GM18498 (cell line): ENCODE measurements around the gene TTC21B.
A peak's percentile ranks its signal among the peaks of the same experiment; 100 is the strongest.
"Not testable (repeated sequence)": the region's sequence is repeated elsewhere in the genome, so short reads cannot be mapped to it uniquely, and the experiment has no call there.

ENCODE experiments used
- ATAC-seq: cut with Tn5 transposase; IDR thresholded peaks from one replicate; pipeline ENCODE4 v1.9.1; 2021; ENCODE audit warnings: mild to moderate bottlenecking, moderate library complexity; ENCODE audit not compliant: unreplicated experiment

TTC21B gene

GRCh38 chr2:165953655-165954606 lies at the start of gene TTC21B:
Gene TTC21B, minus strand, starts transcription at chr2:165953776. Its CDS starts 71 bp downstream, at chr2:165953705.
- ATAC-seq, result peak; percentile 98

DNA sequence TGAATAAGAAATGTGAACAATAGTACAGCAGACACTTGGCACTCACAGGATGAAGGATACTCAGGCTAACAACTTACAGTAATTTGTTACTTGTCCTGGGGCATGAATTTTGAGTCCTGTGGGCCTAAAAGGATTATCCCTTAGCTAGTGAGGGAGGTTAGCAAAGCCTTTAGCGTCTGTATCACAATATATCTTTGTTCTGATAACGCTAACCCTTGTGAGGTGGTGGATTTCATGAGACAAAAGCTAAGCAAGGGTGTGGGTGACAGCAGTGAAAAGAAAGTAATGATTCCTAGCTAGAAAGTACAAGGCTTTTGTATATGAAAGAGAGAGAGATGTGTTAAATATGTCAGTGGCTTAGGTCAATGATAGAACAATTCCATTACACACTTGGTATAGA lies 46.8 kb upstream of the TTC21B start:
- ATAC-seq, result no peak

DNA sequence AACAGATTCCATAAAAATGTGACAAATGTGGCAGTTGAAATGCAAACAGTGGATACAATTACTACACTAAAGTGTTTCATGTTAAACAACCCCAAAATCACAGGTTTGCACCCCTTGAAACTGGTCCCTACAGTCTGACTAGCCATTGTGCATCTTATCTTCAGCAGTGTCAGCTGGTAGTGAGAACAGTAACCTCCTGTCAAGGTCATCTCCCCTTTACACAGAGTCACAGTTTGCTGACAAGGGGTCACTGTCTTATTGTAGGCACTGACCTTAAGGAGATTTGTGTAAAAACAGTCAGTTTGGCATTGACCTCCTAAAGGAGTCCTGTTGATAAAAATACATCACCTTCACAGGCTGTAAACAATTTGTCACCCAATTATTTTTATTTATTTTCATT lies 37.3 kb upstream of the TTC21B start:
- no peak for ATAC-seq

DNA sequence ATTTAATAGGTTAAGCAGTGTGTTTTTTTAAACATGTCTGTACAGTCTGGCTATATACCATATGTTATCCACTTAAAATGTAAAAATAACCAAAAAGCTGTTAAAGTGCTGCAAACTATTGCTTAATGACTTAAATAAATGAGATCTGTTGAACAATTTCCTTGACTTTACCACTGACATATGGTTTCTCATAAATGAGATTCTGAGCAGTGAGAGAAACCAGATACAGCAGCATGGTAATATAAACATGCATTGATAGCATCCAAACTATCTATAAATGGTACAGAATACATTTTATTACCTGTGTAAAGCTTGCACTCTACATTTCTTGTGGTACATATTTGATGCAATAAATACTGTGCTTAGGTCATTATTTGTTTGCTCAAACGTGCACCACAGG lies 36.3 kb upstream of the TTC21B start:
- no peak for ATAC-seq

- ATAC-seq, result no peak
Measured at GRCh38 chr2:165985120-165985519, 31.5 kb upstream of the TTC21B start.

GRCh38 chr2:165972161-165972560 lies 18.6 kb upstream of the TTC21B start:
- not testable (repeated sequence) for ATAC-seq

GRCh38 chr2:165970663-165971062 lies 17.1 kb upstream of the TTC21B start:
- ATAC-seq, result no peak

- ATAC-seq, result no peak
Measured at GRCh38 chr2:165969227-165969626, 15.7 kb upstream of the TTC21B start.

DNA sequence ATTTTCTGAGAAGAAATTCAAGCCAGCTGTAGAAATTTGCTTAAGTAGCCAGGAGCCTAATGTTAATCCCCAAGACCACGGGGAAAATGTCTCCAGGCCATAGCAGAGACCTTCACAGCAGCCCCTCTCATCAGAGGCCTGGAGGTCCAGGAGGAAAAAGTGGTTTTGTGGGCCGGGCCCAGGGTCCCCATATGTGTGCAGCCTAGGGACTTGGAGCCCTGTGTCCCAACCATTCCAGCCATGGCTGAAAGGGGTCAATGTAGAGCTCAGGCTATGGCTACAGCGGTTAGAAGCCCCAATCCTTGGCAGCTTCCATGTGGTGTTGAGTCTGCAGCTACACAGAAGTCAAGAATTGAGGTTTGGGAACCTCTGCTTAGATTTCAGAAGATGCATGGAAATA lies 14.2 kb upstream of the TTC21B start:
- no peak for ATAC-seq

- ATAC-seq, result no peak
Measured at GRCh38 chr2:165961818-165962217, 8.2 kb upstream of the TTC21B start.

DNA sequence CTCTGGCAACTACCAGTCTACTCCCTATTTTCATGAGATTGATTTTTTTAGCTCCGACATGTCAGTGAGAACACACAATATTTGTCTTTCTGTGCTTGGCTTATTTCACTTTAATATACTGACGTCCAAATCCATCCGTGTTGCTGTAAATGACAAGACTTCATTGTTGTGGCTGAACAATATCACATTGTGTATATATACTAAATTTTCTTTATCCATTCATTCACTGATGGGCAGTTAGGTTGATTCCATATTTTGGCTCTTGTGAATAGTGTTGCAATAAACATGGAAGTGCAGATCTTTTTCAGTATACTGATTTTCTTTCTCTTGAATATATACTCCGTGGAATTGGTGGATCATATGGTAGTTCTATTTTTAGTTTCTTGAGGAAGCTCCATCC lies 5.8 kb upstream of the TTC21B start:
- ATAC-seq, result no peak

GRCh38 chr2:165958313-165958960 lies 4.9 kb upstream of the TTC21B start:
- no peak for ATAC-seq

- no peak for ATAC-seq
Measured at GRCh38 chr2:165957030-165957675, 3.6 kb upstream of the TTC21B start.

- peak; percentile 46 for ATAC-seq
Measured at GRCh38 chr2:165953306-165953654, 296 bp downstream of the TTC21B start.

DNA sequence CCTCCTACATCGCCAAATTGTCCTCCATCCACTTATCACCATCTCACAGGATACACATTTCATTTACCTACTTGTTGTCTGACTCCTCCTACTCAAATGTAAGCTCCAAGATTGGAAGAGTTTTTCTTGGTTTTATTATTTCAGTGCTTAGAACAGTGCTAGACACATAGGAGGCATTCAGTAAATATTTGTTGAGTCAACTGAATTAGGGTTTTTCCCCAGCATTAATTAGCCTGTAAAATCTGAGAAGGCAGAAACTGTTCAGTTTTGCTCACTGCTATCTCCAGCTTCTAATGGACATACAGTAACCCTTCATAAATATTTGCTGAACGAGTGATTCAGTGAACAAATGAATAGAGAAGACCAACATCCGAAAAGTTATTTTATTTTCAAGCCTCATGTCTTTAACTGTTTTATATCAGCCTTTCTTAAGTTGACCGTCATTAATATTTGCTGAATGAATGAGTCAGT lies 800 bp downstream of the TTC21B start:
- no peak for ATAC-seq

DNA sequence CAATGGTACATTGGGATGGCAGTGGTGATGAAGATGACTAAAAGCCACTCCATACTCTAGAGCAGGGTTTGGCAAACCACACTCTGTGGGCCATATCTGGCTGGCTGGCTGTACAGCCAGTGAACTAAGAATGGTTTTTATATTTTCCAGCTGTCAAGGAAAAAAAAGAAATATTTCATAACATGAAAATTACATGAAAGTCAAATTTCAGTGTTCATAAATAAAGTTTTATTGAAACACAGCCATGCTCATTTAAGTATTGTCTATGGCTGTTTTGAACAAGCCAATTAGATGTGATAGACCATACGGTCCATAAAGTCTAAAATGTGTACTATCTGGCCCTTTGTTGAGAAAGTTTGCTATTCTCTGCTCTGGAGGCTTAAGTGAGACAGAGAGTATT lies 1.5 kb downstream of the TTC21B start:
- no peak for ATAC-seq

GRCh38 chr2:165950438-165950837 lies 3.1 kb downstream of the TTC21B start:
- no peak for ATAC-seq

- ATAC-seq, result no peak
Measured at GRCh38 chr2:165941827-165942226, 11.7 kb downstream of the TTC21B start.

GRCh38 chr2:165938237-165938636 lies 15.3 kb downstream of the TTC21B start:
- no peak for ATAC-seq

DNA sequence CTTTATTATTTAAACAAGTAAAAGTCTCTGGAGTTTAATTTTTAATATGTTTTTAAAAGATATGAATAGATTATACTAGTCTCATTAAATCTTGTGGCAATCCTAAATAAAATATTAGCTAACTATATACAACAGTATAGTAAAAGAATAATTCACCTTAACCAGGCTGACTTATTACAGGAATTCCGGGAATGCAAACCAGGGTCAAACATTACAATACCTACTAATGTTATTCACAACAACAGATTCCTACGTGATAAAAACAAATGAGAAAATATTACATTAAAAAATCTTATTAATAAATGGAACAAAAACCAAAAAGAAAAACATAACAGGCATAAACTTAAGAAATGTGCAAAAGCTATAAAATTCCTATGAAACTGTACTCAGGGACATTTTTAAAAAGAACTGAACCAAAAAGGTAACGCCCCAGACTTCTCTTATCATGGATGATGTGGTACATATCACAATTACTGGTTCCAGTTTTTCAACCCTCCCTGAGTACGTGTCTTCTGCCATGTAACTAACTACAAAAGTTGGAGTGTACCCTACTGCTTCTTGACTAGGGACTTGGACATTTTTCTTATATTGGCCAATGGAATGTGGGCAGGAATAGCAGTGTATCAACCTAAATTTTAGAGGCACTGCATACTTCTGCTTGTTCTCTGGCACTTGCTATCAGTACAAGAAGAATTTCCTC lies 20.2 kb downstream of the TTC21B start:
- ATAC-seq, result no peak

DNA sequence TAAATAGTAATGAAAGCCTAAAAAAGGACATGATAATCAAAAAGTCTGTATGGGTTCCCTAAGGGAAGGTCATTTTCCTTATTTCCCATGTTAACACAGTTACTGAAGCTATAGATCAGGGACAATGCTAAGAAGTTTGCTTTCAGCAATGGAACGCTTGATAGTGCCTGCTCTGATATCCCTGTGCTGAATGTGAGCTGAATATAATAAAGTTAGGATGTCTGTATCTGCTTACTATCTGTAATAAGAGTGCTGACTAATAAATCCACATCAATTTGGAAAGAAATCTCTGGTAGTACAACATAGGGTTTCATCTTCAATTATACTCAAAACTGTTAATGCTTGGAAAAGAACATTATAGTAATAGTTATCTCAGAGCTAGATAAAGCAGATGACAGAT lies 25.8 kb downstream of the TTC21B start:
- ATAC-seq, result no peak
